Keratinocyte (primary cell): ENCODE data around the gene CCR5. TPM values are rescaled to one million over a fixed set of nuclear protein-coding genes. Genes with fewer than 3 reads are reported as not detected.

Experiments used
- DNase-seq: peaks from one replicate; pipeline ENCODE4 v3.0.0-alpha.2; 2011; ENCODE audit warnings: low read depth, missing footprints, low spot score
- FAIRE-seq: peaks from 2 replicates; lab custom pipeline; 2011; peaks lifted over from hg19 to GRCh38; lab: Jason Lieb, UNC
- H2AFZ ChIP-seq: 2 replicates; pipeline ENCODE4 v1.6.0; 2012; ENCODE audit warnings: low read length, control low read depth, inconsistent platforms; ENCODE audit not compliant: control insufficient read depth
- H3K27ac ChIP-seq: 2 replicates; pipeline ENCODE4 v1.5.1; 2011; ENCODE audit warnings: low read length; ENCODE audit not compliant: control insufficient read depth, insufficient read depth
- H3K27me3 ChIP-seq: 3 replicates; pipeline ENCODE4 v1.6.0; 2011; ENCODE audit warnings: low read length; ENCODE audit not compliant: control insufficient read depth, insufficient read depth; ENCODE audit errors: extremely low read depth
- H3K36me3 ChIP-seq, 2 experiments: 2 replicates in 1 of 2; 3 replicates in 1 of 2; pipeline ENCODE4 v1.5.1; 2011; ENCODE audit warnings: low read length in 2 of 2, mild to moderate bottlenecking in 1 of 2; ENCODE audit not compliant: control insufficient read depth in 2 of 2, insufficient read depth in 2 of 2; ENCODE audit errors: extremely low read depth in 1 of 2
- H3K4me1 ChIP-seq: 3 replicates; pipeline ENCODE4 v1.5.1; 2011; ENCODE audit warnings: low read length; ENCODE audit not compliant: control insufficient read depth, insufficient read depth; ENCODE audit errors: extremely low read depth
- H3K4me2 ChIP-seq: 3 replicates; pipeline ENCODE4 v1.6.0; 2011; ENCODE audit warnings: low read depth, low read length; ENCODE audit not compliant: control insufficient read depth, insufficient read depth; ENCODE audit errors: extremely low read depth
- H3K4me3 ChIP-seq, 3 experiments: fragments of 200-600 bp in 1 of 3; sonication (generic) in 1 of 3; 2 replicates in 2 of 3; 3 replicates in 1 of 3; pipeline ENCODE4 v1.5.1; 2011 to 2016; ENCODE audit warnings: low read length in 3 of 3, mild to moderate bottlenecking in 3 of 3, control low read depth in 2 of 3, inconsistent platforms in 1 of 3, low read depth in 1 of 3, mixed read lengths in 1 of 3, mixed run types in 1 of 3, moderate library complexity in 1 of 3; ENCODE audit not compliant: control insufficient read depth in 2 of 3, insufficient read depth in 2 of 3; ENCODE audit errors: extremely low read depth in 1 of 3
- H3K79me2 ChIP-seq: 2 replicates; pipeline ENCODE4 v1.6.0; 2012; ENCODE audit warnings: low read length; ENCODE audit not compliant: control insufficient read depth, insufficient read depth
- H3K9ac ChIP-seq: 3 replicates; pipeline ENCODE4 v1.6.0; 2011; ENCODE audit warnings: low read length; ENCODE audit not compliant: control insufficient read depth, insufficient read depth; ENCODE audit errors: extremely low read depth
- H3K9me1 ChIP-seq: 3 replicates; pipeline ENCODE4 v1.6.0; 2011; ENCODE audit warnings: low read length; ENCODE audit not compliant: control insufficient read depth, insufficient read depth; ENCODE audit errors: extremely low read depth
- H3K9me3 ChIP-seq: 2 replicates; pipeline ENCODE4 v1.5.1; 2012; ENCODE audit warnings: low read depth, low read length; ENCODE audit not compliant: control insufficient read depth
- H4K20me1 ChIP-seq: 3 replicates; pipeline ENCODE4 v1.6.0; 2011; ENCODE audit warnings: low read length; ENCODE audit not compliant: control insufficient read depth, insufficient read depth; ENCODE audit errors: extremely low read depth
- EZH2 ChIP-seq: IDR thresholded peaks from one replicate; pipeline ENCODE4 v1.6.1; 2012; ENCODE audit warnings: inconsistent platforms, mild to moderate bottlenecking, low read length, moderate library complexity
- dilution Hi-C: fragments of 300-500 bp; cut with MboI; formaldehyde crosslinking; loops from one replicate; pipeline ENCODE4 v1.7.0; 2020; ENCODE audit warnings: low sequenced_read_pairs; ENCODE audit not compliant: extremely low pct_ligation_motif_present
- polyA plus RNA-seq, 5 experiments: library from polyadenylated mRNA; depleted of rRNA in 3 of 5; stranded (reverse) in 3 of 5; stranded (forward) in 1 of 5; unstranded in 1 of 5; fragments of >200 nt; gene quantifications; 1 replicate in 1 of 5; 2 replicates in 3 of 5; 3 replicates in 1 of 5; pipeline versions ENCODE4 v1.2.1 to v1.2.3, GENCODE V29; 2011 to 2012; ENCODE audit warnings: missing spikeins in 2 of 5, low read depth in 1 of 5, low replicate concordance in 1 of 5
- TF ChIP-seq, protein P1 (sequence below), 3 experiments: IDR thresholded peaks in 1 of 3; conservative IDR thresholded peaks in 1 of 3; optimal IDR thresholded peaks in 1 of 3; 2 replicates in 2 of 3; 3 replicates in 1 of 3; pipeline versions ENCODE3 to v1.5.1; 2011; ENCODE audit warnings: low read length in 3 of 3, mild to moderate bottlenecking in 3 of 3, moderate library complexity in 2 of 3, control low read depth in 1 of 3, inconsistent platforms in 1 of 3; ENCODE audit not compliant: insufficient read depth in 2 of 3; ENCODE audit errors: extremely low read depth in 1 of 3

Gene CCR5
- polyA plus RNA-seq, 1 donor (not counting 4 experiments of a cell fraction or from before 2014, with no cell fraction given), result 0.14 TPM

- H3K27me3 ChIP-seq, result no peaks in the 10 kb centered on the region
- TF ChIP-seq EZH2, result no peak
- TF ChIP-seq, protein P1, sequence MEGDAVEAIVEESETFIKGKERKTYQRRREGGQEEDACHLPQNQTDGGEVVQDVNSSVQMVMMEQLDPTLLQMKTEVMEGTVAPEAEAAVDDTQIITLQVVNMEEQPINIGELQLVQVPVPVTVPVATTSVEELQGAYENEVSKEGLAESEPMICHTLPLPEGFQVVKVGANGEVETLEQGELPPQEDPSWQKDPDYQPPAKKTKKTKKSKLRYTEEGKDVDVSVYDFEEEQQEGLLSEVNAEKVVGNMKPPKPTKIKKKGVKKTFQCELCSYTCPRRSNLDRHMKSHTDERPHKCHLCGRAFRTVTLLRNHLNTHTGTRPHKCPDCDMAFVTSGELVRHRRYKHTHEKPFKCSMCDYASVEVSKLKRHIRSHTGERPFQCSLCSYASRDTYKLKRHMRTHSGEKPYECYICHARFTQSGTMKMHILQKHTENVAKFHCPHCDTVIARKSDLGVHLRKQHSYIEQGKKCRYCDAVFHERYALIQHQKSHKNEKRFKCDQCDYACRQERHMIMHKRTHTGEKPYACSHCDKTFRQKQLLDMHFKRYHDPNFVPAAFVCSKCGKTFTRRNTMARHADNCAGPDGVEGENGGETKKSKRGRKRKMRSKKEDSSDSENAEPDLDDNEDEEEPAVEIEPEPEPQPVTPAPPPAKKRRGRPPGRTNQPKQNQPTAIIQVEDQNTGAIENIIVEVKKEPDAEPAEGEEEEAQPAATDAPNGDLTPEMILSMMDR (optimal IDR thresholded peaks at IDR 0.05 in 1 of 3, IDR thresholded peaks at IDR 0.05 in 1 of 3, conservative IDR thresholded peaks at IDR 0.05 in 1 of 3; ENCODE audit: extremely low read depth in 1 of 3, insufficient read depth in 2 of 3, low read length in 3 of 3), result no peak
- H4K20me1 ChIP-seq, result no peaks in the 10 kb centered on the region
- no peak within 1 kb of the TSS for H2AFZ ChIP-seq
- H3K27ac ChIP-seq, result no peak within 1 kb of the TSS
- DNase-seq (no peak), FAIRE-seq (no peak)
- no peaks in the 10 kb centered on the region for H3K36me3 ChIP-seq
- H3K79me2 ChIP-seq, result no peaks in the 10 kb centered on the region
- no peaks in the 10 kb centered on the region for H3K4me1 ChIP-seq
- H3K9me1 ChIP-seq, result no peaks in the 10 kb centered on the region
- no peak within 1 kb of the TSS for H3K4me2 ChIP-seq
- dilution Hi-C loops, result no loop called here
- no peaks in the 10 kb centered on the region for H3K9me3 ChIP-seq
- H3K9ac ChIP-seq, result no peak within 1 kb of the TSS
- H3K4me3 ChIP-seq, result no peak within 1 kb of the TSS
These were observed 36.3 kb downstream of the CCR5 start, which contains the start of the genes CCR5AS and CCRL2 for GRCh38 chr3:46406788-46407611. Gene CCR5AS (minus strand): TSS chr3:46407066. Gene CCRL2 (plus strand): TSS chr3:46407259. CDS start chr3:46408080, 821 bp downstream.

GRCh38 chr3:46407970-46408369, 37.2 kb downstream of the CCR5 start:
- no peak overlapping the region for H2AFZ ChIP-seq
- no peak overlapping the region for H3K4me3 ChIP-seq
- H3K9me1 ChIP-seq, result no peaks in the 10 kb centered on the region
- no peaks in the 10 kb centered on the region for H4K20me1 ChIP-seq
- H3K4me2 ChIP-seq, result no peak overlapping the region
- H3K9ac ChIP-seq, result no peak overlapping the region
- no peaks in the 10 kb centered on the region for H3K79me2 ChIP-seq
- dilution Hi-C loops, result no loop called here
- H3K9me3 ChIP-seq, result no peaks in the 10 kb centered on the region
- H3K36me3 ChIP-seq, result no peaks in the 10 kb centered on the region
- no peaks in the 10 kb centered on the region for H3K4me1 ChIP-seq
- DNase-seq (no peak), FAIRE-seq (no peak)
- no peak overlapping the region for H3K27ac ChIP-seq
- no peak for TF ChIP-seq EZH2
- TF ChIP-seq, protein P1 (optimal IDR thresholded peaks at IDR 0.05 in 1 of 3, IDR thresholded peaks at IDR 0.05 in 1 of 3, conservative IDR thresholded peaks at IDR 0.05 in 1 of 3; ENCODE audit: extremely low read depth in 1 of 3, insufficient read depth in 2 of 3, low read length in 3 of 3), result no peak
- H3K27me3 ChIP-seq, result no peaks in the 10 kb centered on the region
